Right atrium auricular region (tissue), 2 donors: Measurements from ENCODE around the gene OR1S2. TPM values are rescaled to one million over a fixed set of nuclear protein-coding genes. Genes with fewer than 3 reads are reported as not detected.

Source experiments
- total RNA-seq, 2 donors: library from RNA; depleted of rRNA; stranded (reverse); fragments of >200 nt; gene quantifications; one replicate each; pipeline ENCODE4 v1.1.0, GENCODE V29; 2016

Gene OR1S2
- total RNA-seq, 2 donors from 2014 or later, result not detected

Other genes starting within 250 kb of the OR1S2 start
- not detected for gene OR9Q1, start 180.3 kb downstream of the OR1S2 start, total RNA-seq
- not detected for gene OR6Q1, start 173.2 kb downstream of the OR1S2 start, total RNA-seq
- not detected for gene OR9I1, start 78.6 kb downstream of the OR1S2 start, total RNA-seq
- gene OR9Q2, start 15.1 kb downstream of the OR1S2 start, total RNA-seq, result not detected
- gene OR1S1, start 8.6 kb upstream of the OR1S2 start, total RNA-seq, result not detected
- not detected for gene OR10Q1, start 24.8 kb upstream of the OR1S2 start, total RNA-seq
- not detected for gene OR10W1, start 64.1 kb upstream of the OR1S2 start, total RNA-seq
- gene OR5B17, start 154.9 kb upstream of the OR1S2 start, total RNA-seq, result not detected
- not detected for gene OR5B3, start 202.7 kb upstream of the OR1S2 start, total RNA-seq
- gene OR5B2, start 224.0 kb upstream of the OR1S2 start, total RNA-seq, result not detected
- not detected for gene OR5B12, start 238.1 kb upstream of the OR1S2 start, total RNA-seq